ENCODE measurements around the gene SMIM7.
"Not testable (repeated sequence)": the region's sequence is repeated elsewhere in the genome, so short reads cannot be mapped to it uniquely, and the experiment has no call there.

The SMIM7 gene

GRCh38 chr19:16654140-16654539, 5.8 kb downstream of the SMIM7 start:
- no peak for DNase-seq

- no peak for DNase-seq
Measured at GRCh38 chr19:16652854-16653253, 7.1 kb downstream of the SMIM7 start.

GRCh38 chr19:16651421-16652188, 8.3 kb downstream of the SMIM7 start:
- DNase-seq: not testable (repeated sequence)

- no peak for DNase-seq
Measured at GRCh38 chr19:16650821-16651220, 9.1 kb downstream of the SMIM7 start.

- DNase-seq: no peak
Measured at GRCh38 chr19:16649734-16650133, 10.2 kb downstream of the SMIM7 start.

GRCh38 chr19:16645140-16645539, 14.8 kb downstream of the SMIM7 start:
- no peak for DNase-seq

- no peak for DNase-seq
Measured at GRCh38 chr19:16641695-16642094, 18.2 kb downstream of the SMIM7 start.

GRCh38 chr19:16640951-16641350, 19.0 kb downstream of the SMIM7 start:
- no peak for DNase-seq

- no peak for DNase-seq
Measured at GRCh38 chr19:16638666-16639065, 21.3 kb downstream of the SMIM7 start.

- DNase-seq: no peak
Measured at GRCh38 chr19:16637535-16637934, 22.4 kb downstream of the SMIM7 start.

GRCh38 chr19:16631465-16631864, 28.5 kb downstream of the SMIM7 start:
- no peak for DNase-seq

- no peak for DNase-seq
Measured at GRCh38 chr19:16628984-16629691, 30.8 kb downstream of the SMIM7 start.

GRCh38 chr19:16628183-16628983, 31.6 kb downstream of the SMIM7 start, which contains the start of gene MED26:
Gene MED26 (minus strand): TSS chr19:16628204. CDS start chr19:16627943, 261 bp downstream.
- peak; percentile 90 to 99 for DNase-seq

- no peak for DNase-seq
Measured at GRCh38 chr19:16627928-16628182, 32.1 kb downstream of the SMIM7 start.

- DNase-seq: no peak
Measured at GRCh38 chr19:16627193-16627927, 32.6 kb downstream of the SMIM7 start.

- DNase-seq: no peak
Measured at GRCh38 chr19:16626796-16627192, 33.1 kb downstream of the SMIM7 start.

- no peak for DNase-seq
Measured at GRCh38 chr19:16625163-16625958, 34.6 kb downstream of the SMIM7 start.

GRCh38 chr19:16624236-16624635, 35.7 kb downstream of the SMIM7 start:
- DNase-seq: no peak

- DNase-seq: no peak
Measured at GRCh38 chr19:16623576-16623975, 36.4 kb downstream of the SMIM7 start.

- DNase-seq: no peak
Measured at GRCh38 chr19:16623066-16623465, 36.9 kb downstream of the SMIM7 start.

- no peak for DNase-seq
Measured at GRCh38 chr19:16621165-16621800, 38.7 kb downstream of the SMIM7 start.

GRCh38 chr19:16620584-16620983, 39.4 kb downstream of the SMIM7 start:
- no peak for DNase-seq

Data from NCI-H446 (cell line).